OCI-LY7 (cell line): Measurements from ENCODE around the gene RAB13.
"Not testable (repeated sequence)": the region's sequence is repeated elsewhere in the genome, so short reads cannot be mapped to it uniquely, and the experiment has no call there.

Source experiments
- CTCF ChIP-seq: fragments of 200-600 bp; sonication (generic); conservative IDR thresholded peaks from 2 replicates; pipeline ENCODE4 v1.5.1; 2014; ENCODE audit warnings: mild to moderate bottlenecking, antibody characterized with exemption, low read length, moderate library complexity, mixed read lengths
- EZH2phosphoT487 ChIP-seq: fragments of 200-600 bp; sonication (generic); IDR thresholded peaks from 2 replicates; pipeline ENCODE4 v1.6.1; 2018; ENCODE audit warnings: low read depth, borderline replicate concordance, mild to moderate bottlenecking, mixed run types, antibody characterized with exemption, low read length, moderate library complexity, mixed read lengths

DNA sequence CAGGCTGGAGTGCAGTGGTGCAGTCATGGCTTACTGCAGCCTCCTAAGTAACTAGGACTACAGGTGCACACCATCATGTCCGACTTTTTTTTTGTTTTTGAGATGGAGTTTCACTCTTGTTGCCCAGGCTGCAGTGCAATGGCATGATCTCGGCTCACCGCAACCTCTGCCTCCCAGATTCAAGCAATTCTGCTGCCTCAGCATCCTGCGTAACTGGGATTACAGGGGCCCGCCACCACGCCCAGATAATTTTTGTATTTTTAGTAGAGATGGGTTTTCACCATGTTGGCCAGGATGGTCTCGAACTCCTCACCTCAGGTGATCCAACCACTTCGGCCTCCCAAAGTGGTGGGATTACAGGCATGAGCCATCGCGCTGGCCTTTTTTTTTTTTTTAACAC, 10.7 kb upstream of the RAB13 start:
- TF ChIP-seq CTCF, EZH2phosphoT487: not testable (repeated sequence)
